ENCODE data around the gene SRBD1. TPM values are rescaled to one million over a fixed set of nuclear protein-coding genes. Genes with fewer than 3 reads are reported as not detected.

SRBD1 gene
- polyA plus RNA-seq, 1 experiment: 2.7 TPM

DNA sequence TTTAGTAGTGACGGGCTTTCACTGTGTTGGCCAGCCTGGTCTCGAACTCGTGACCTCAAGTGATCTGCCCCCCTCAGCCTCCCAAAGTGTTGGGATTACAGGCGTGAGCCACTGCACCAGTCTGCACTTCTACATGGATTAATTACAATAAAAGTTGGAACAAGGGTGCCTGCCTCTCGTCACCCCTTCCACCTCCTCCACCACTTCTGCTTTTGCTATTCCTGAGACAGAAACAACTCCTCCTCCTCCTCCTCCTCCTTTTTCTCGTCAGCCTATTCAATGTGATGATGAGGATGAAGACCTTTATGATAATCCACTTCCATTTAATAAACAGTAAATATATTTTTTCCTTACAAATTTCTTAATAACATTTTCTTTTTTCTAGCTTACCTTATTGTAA, 35.2 kb downstream of the SRBD1 start:
- CTCF ChIA-PET: no interaction called here
- Histone ChIP-seq H3K36me3 (ENCODE audit: control insufficient read depth, insufficient read depth, low read length) (no peaks in the 10 kb centered on the region), H3K27me3 (ENCODE audit: control insufficient read depth, insufficient read depth, low read length) (no peaks in the 10 kb centered on the region), H3K4me3 (ENCODE audit: low read depth, low read length) (no peak overlapping the region)
- no peak for DNase-seq (ENCODE audit: low read depth)
- TF ChIP-seq, protein P1, sequence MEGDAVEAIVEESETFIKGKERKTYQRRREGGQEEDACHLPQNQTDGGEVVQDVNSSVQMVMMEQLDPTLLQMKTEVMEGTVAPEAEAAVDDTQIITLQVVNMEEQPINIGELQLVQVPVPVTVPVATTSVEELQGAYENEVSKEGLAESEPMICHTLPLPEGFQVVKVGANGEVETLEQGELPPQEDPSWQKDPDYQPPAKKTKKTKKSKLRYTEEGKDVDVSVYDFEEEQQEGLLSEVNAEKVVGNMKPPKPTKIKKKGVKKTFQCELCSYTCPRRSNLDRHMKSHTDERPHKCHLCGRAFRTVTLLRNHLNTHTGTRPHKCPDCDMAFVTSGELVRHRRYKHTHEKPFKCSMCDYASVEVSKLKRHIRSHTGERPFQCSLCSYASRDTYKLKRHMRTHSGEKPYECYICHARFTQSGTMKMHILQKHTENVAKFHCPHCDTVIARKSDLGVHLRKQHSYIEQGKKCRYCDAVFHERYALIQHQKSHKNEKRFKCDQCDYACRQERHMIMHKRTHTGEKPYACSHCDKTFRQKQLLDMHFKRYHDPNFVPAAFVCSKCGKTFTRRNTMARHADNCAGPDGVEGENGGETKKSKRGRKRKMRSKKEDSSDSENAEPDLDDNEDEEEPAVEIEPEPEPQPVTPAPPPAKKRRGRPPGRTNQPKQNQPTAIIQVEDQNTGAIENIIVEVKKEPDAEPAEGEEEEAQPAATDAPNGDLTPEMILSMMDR (IDR thresholded peaks at IDR 0.05; ENCODE audit: insufficient read depth, low read depth, low read length): no peak
- POLR2A ChIA-PET: interaction anchor here (0.6 to 0.7 kb wide), 2 partner anchors 395 to 567 kb away, joined by 3 to 18 read pairs; partner anchors contain the start of gene SIX2

DNA sequence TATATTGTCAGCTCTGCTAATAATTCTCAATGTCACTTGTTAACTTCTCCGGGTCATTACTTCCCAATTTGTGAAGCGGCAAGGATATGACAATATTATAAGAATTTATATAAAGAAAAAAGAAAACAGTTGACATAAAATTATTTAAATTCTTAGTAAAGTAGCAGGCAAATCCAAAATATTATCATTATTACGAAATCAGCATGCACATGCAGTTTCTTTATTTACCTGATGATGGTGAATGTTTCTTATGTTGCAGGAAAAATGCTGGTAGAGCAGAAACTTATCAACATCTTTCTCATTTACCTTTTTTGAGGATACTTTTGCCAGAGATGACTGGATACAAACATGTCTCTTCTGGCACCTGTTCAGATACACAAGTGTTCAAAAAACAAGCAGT, 38.1 kb downstream of the SRBD1 start:
- H3K27me3 ChIP-seq (ENCODE audit: control insufficient read depth, insufficient read depth, low read length): no peaks in the 10 kb centered on the region
- H3K4me3 ChIP-seq (ENCODE audit: low read depth, low read length): no peak overlapping the region
- no peaks in the 10 kb centered on the region for H3K36me3 ChIP-seq (ENCODE audit: control insufficient read depth, insufficient read depth, low read length)
- no peak for DNase-seq (ENCODE audit: low read depth)
- ChIA-PET CTCF (interaction anchor here (1.1 kb wide), 1 partner anchor 12 kb away, joined by 3 read pairs; no protein-coding TSS in a partner anchor), POLR2A (no interaction called here)
- TF ChIP-seq, protein P1 (IDR thresholded peaks at IDR 0.05; ENCODE audit: insufficient read depth, low read depth, low read length): no peak

DNA sequence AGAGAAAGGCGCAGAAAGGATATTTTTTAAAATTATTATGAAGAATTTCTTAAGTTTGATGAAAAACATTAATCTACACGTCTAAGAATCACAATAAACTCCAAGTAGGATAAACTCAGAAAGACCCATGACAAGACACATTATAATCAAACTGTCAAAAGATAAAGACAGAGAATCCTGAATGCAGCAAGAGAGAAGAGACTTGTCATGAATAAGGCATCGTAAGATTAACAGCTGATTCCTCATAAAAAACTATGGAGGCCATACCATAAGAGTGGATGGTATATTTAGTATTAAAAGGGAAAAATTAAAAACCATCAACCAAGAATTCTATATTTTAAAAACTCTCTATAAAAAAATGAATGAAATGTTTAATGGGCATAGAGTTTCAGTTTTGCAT, 39.1 kb downstream of the SRBD1 start:
- H3K27me3 ChIP-seq (ENCODE audit: control insufficient read depth, insufficient read depth, low read length): no peaks in the 10 kb centered on the region
- ChIA-PET CTCF (no interaction called here), POLR2A (no interaction called here)
- TF ChIP-seq, protein P1 (IDR thresholded peaks at IDR 0.05; ENCODE audit: insufficient read depth, low read depth, low read length): no peak
- no peaks in the 10 kb centered on the region for H3K36me3 ChIP-seq (ENCODE audit: control insufficient read depth, insufficient read depth, low read length)
- H3K4me3 ChIP-seq (ENCODE audit: low read depth, low read length): no peak overlapping the region
- no peak for DNase-seq (ENCODE audit: low read depth)

DNA sequence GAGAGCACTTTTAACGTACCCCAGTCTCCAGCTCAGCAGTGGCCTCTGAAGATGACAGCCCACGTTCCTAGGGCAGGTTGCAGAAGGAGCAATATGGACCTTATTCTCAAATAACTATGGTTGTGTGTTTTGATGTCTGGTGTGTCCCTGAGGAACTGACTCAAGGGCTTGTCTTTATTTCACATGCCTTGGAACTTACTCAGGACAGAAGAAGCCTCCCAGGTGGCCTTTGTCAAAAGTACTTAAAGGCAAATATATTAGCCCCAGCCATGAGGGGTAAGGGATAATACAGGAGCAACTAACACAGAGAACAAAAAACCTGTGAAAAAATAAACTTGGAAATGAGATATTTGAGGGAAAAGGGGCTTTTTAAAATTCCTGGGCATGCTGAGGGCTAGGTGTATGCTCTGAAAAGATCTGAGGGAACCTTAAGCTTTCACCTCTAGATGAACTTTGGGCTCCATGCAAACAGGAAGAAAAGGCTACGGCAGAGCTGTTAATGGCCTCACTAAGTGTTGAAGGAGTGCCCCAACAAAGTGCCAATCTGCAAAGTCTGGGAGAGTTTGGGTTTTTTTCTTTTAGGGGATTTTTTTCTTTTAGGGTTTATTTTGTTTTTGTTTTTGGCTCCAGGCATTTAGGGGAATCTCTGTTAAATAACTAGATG, 40.3 kb downstream of the SRBD1 start:
- TF ChIP-seq, protein P1 (IDR thresholded peaks at IDR 0.05; ENCODE audit: insufficient read depth, low read depth, low read length): no peak
- ChIA-PET CTCF (interaction anchor here (1.6 kb wide), 1 partner anchor 28 kb away, joined by 3 read pairs; no protein-coding TSS in a partner anchor), POLR2A (no interaction called here)
- DNase-seq (ENCODE audit: low read depth): no peak
- Histone ChIP-seq H3K27me3 (ENCODE audit: control insufficient read depth, insufficient read depth, low read length) (no peaks in the 10 kb centered on the region), H3K4me3 (ENCODE audit: low read depth, low read length) (no peak overlapping the region), H3K36me3 (ENCODE audit: control insufficient read depth, insufficient read depth, low read length) (no peaks in the 10 kb centered on the region)

DNA sequence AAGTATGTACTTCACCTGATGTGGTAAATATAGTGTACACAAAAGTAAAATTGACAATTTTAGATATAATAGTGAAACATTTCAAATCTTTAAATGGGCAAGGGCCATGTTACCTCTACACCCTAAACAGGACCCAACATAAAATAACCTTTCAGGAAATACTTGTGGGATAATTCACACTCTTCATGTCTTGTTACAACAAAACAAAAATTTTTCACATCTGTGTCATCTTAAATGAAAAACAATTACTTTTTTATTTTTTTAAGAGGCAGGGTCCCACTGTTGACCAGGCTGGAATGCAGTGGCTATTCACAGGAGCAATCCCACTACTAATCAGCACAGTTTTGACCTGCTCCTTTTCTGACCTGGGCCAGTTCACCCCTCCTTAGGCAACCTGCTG, 42.1 kb downstream of the SRBD1 start:
- TF ChIP-seq, protein P1 (IDR thresholded peaks at IDR 0.05; ENCODE audit: insufficient read depth, low read depth, low read length): no peak
- Histone ChIP-seq H3K36me3 (ENCODE audit: control insufficient read depth, insufficient read depth, low read length) (no peaks in the 10 kb centered on the region), H3K4me3 (ENCODE audit: low read depth, low read length) (no peak overlapping the region), H3K27me3 (ENCODE audit: control insufficient read depth, insufficient read depth, low read length) (no peaks in the 10 kb centered on the region)
- ChIA-PET POLR2A (no interaction called here), CTCF (no interaction called here)
- no peak for DNase-seq (ENCODE audit: low read depth)

Measured in BJ (cell line).